ENCODE results near the gene ENO4.

GRCh38 chr10:116840389-116841075, 8.8 kb upstream of the ENO4 start:
- TF ChIP-seq CTCF (IDR thresholded peaks at IDR 0.05) (no peak), EP300 (IDR thresholded peaks at IDR 0.05) (no peak)
